GM18511 (cell line): ENCODE measurements around the gene CEPT1.

Source experiments
- ATAC-seq: cut with Tn5 transposase; IDR thresholded peaks from one replicate; pipeline ENCODE4 v1.9.1; 2021; ENCODE audit warnings: mild to moderate bottlenecking, moderate library complexity; ENCODE audit not compliant: unreplicated experiment

CEPT1 gene

DNA sequence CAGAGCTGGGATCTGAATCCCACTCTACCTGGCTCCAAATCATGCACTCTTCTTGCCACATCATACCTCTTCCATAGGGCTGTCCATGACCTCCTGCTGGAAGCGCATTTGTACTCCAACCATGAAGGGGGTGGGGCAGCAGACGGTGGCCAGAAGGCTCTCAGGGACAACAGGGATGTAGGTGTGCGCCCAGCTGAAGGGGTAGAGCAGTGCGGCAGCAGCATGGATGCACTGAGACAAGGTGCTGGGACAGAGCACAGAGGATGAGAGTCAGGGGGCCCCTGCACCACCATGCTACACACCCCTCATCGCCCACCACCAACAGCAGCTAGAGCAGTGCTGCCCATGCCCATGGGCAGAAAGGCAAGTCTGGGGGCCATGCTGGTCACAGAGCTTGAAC is 52.1 kb downstream of the CEPT1 start:
- ATAC-seq = no peak

DNA sequence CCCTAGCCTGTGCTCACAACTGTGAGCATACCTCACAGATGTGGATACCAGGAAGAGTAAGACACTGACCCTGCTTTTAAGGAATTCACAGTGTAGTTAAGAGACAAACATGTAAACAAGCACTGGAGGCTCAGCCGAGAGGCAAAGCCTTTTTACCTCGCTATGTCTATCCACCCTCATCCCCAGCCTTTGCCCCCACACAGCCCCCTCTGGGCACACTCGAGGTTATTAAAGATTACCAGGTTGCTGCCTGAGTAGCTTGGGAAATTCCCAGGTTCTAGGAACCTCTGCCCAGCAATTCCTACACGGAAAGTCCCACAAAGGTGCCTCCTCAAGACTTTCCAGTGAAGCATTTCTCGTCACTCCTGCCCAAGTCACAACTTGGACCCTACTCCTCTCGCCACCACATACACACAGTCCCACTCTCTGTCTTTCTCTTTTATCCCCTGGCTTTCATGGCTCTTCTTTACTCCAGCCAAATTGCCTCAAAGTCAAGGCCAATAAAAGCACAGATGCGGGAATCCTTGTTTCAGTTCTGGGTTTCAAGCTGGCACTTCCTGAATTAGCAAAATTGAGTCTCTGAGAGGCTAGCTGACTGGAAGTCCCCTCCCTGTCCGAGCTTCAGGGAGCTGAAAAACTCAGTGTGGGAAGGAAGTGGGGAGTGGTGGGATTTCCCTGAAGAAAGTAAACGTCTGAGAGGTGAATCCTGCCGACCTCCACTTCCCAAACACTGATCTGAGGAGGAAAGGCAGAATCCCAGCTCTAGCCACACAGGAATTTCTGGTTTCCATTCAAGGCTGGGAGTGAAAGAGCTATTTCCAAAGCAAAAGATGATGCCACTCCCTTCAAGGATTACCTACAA is 52.9 kb downstream of the CEPT1 start:
- no peak for ATAC-seq

DNA sequence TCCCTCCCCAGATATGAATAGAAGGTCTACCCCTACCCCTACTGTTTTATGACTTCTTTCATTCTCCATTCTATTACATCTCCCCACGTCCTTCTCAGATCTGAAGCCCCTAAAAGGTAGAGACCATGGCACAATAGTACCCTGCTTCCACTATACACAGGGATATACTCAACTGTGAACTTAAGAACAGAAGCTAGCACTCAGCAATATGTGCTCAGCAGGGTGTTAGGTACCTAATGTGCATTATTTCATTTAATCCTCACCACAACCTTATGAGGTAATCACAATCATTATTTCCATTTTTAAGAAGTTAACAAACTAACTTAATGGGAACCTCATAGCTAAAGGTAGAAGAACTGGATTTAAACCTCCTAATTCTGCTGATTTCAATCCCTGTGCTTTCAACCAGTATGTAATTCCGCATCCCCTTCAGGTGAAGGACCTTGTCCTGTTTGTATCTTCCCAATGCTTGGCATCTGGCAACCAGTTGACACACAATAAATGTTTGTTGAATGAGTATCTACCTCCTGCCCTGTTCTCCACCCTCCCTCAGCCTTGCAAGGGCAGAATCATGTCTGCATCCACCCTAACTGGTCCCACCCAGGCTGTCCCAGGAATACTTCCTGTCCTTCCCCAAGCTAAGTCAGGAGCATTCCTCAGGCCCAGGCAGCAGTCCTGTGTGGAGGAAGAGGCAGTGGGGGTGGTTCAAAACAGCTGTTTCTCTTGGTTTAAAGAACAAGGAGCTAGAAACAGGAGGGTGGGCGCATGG is 53.9 kb downstream of the CEPT1 start:
- no peak for ATAC-seq

DNA sequence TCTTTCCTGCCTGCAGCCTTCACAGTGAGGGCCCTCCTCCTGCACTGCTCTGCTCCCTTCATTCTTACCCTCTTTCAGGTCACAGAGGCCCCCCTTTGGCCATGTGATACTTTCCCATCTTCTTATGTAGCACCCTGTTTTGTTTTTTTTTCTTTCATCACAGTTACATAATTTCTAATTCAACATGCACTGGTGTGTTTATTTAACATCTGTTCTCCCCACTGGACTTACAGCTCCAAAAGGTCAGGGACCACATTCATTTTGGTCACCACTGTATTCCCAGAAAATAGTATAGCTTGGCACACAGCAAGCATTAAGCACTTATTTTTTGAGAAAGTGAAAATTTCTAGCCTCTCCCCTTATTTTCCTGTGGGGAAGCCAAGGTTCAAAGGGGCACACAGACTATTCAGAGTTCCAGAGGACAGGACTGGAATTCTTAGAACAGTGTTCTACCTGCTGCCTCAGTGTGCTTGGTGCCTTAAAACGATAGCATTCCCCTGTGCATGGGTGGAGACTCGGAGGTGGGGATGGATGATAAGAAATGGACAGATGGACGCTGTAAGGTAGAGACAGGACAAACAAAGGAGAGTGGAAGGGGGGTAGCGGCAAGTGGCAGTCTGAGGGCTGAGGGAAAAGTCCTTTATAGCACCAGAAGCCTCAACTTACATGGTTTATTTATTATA is 55.1 kb downstream of the CEPT1 start:
- ATAC-seq = no peak

DNA sequence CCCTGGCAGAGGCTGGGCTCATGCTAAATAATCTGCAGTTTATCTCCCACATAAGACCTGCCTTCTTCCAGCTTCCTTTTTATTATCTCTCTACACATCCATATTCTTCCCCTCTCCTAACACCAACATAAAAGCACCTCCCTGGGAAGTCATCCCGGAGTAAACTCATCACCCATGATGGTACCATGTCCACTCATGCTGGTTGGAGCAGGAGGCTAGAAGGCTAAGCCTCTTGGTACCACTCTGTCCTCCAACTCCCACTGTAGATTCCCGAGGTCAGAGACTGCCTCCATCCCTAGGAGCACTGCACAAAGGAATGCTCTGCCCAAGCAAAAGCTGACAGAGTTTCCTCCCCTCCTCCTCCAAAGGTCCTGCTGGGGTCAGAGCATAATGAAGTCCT is 56.2 kb downstream of the CEPT1 start:
- no peak for ATAC-seq

DNA sequence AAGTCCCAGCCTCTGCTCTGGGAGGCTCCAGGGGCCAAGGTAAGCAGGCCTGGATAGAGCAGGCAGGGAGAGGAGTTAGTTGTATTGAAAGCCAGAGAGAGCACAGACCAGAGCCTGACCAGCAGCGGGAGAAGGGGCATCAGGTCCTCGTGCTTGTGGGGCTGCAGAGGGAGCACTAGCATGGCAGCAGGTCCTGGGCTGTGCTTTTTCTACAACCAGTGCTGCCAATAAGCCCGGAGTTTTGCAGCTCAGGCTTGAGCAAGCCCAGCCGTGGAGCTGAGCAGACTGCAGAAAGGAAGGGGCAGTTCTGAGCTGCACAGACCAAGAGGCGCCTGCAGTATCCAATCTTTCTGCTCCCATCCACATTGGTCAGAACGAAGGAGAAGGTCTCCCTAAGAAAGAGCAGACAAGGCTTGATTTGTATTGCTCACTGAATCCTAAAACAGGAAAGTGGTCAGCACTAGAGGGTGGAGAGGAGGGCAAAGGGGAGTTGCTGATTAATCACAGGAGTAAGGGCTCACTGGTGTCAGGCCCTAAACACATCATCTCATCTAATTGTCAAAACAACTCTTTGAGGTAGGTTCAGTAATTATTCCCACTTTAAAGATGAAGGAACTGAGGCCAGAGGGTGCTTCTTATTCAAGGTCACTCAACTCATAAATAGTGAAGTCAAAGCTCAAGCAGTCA is 57.7 kb downstream of the CEPT1 start:
- peak; percentile 61 for ATAC-seq

DNA sequence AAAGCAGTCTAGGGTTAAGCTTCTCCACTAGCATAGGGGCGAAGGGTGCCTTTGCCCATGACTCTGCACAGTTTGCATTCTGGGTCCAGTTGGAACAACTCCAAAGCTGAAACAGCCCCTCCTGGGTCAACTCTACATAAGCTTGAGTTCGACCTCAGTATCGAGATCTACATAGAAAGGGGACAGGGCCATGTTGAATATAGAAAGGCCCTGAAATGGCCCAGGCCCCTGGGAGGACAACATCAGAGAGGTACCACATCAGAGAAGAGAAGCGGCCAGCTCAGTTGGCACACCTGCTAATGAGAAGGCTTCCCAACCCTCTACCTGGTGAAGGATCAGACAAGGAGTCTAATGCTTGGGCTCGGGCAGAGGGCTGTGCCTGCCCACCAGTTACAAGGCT is 58.8 kb downstream of the CEPT1 start:
- no peak for ATAC-seq

DNA sequence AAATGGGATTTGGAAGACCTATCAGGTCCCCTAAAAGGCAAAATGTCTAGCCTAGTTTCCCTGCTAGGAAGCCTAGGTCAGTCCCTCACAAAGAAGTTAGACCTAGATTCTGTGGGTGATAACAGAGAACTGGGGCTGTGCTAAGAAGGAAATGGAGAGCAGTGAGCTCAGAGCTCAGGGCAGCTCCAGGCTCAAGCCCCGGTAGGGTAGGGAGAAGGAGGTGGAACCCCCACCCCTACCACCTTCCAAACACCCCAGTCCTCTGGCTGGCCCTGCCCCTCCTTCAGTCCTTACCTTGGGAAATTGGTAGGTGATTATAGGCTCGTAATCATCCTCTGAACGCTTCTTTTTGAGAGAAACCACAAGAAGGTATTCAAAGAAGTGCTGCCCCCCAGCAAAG is 59.3 kb downstream of the CEPT1 start:
- ATAC-seq = no peak

DNA sequence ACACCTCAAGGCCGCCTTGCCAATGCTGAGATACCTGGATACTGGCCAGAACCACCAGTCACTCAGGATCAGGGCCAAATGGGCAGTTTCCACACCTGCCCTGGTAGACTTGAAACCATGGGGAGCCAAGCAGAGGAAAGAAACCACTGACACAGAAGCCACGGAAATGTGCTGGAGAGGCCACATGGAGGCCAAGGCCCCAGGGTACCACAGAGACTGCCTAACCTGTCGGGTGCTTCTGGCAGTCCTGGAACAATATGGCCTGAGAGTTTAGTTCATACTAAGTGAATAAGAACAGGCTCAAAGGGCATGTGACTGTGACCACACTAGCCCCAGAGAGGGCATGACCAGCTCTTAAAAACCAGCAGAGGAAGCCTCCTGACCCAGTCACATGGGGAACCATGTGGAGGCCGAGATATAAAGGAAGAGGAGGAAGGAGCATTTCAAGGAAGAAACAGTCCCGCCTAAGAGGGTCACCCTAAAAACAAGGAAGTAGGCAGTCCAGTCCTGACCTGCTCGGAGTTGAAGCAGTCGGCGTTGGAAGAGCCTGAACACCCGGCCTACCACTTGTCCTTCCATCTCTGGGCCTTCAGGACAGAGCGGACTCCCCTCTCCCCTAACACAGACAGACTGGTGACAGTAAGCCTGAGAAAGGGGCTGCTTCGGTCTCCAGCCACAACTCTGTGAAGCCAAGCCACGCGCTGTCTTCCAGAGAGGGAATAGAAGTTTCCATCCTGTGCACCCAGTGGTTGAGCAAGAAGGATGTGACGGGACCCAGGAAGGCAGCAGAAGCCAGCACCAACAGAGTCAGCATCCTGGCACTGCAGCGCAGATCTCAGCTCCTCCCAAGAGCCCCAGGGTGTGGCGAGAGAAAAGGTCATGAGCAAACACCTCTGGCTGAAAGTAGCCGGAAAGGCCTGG is 60.1 kb downstream of the CEPT1 start, which contains the start of gene DENND2D:
Gene DENND2D, minus strand, starts transcription at position 766 of the 921 bp plus-strand sequence. Its CDS starts 187 bp downstream, at position 579.
- no peak for ATAC-seq

DNA sequence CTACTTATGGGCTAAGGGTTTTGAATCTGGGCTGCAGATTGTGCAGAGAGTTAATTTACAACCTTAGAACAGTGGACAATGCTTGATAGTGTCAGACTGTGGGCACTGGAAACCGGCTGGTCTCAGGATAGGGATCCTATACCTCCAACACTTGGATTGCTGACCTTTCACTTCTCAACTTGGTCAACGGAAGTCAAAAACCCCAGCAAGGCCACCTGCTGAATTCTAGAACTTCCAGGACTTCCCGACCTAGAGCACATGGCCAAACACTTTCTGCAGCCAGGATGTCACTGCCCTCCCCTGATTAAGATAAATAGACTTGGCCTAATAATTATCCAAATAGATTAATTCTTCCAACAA is 60.8 kb downstream of the CEPT1 start:
- no peak for ATAC-seq

DNA sequence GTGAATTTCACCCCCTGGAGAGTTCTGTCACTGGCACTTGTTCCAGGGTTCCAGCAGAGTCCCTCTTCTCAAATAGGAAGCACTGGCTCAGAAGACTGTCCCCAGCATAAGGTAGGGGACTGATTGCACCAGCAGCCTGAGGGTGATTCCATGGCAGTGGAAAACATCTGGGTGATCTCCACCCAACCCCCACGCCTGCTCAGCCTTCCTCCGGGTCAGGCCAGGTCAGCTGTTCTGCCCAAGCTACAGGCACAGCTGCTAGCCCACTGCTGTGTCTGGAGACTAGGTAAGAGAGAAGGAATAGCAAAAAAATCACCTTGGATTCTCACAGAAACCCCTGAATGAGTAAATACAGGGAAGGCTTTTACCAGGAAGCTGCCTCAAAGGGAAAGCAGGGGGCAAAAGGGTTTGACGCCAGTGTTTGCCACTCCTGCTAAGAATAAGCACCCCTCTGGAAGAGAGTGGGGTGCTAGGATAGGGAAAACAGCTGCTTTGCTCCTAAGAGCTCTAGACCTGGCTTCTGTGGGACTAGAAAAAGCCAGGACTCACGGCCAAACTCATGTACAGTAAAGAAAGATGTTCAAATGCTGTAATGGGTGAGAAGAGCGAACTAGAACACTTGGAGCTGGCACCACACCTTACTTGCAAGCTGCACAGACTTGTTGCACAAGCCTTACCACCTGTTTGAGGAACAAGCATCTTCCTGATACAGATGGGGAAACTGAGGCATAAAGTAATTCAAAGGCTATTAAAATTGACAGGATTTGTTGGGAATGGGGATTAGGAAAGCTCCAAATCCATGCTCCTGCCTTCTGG is 61.5 kb downstream of the CEPT1 start:
- no peak for ATAC-seq

DNA sequence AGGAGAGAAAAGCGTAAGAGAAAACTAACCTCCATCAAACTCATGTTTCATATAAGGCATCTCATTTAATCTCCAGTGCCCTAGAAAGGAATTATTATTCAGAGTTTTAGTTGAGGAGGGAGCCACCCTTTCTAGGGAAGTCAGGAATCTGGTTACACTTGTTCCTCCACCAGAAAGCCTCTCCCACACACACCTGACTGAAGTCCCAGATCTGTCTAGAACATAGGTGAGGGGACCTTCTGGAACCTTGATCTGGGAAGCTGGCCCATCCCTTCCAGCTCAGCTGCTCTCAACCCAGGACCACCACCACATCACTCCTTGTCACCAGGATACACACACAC is 62.3 kb downstream of the CEPT1 start:
- ATAC-seq = no peak

DNA sequence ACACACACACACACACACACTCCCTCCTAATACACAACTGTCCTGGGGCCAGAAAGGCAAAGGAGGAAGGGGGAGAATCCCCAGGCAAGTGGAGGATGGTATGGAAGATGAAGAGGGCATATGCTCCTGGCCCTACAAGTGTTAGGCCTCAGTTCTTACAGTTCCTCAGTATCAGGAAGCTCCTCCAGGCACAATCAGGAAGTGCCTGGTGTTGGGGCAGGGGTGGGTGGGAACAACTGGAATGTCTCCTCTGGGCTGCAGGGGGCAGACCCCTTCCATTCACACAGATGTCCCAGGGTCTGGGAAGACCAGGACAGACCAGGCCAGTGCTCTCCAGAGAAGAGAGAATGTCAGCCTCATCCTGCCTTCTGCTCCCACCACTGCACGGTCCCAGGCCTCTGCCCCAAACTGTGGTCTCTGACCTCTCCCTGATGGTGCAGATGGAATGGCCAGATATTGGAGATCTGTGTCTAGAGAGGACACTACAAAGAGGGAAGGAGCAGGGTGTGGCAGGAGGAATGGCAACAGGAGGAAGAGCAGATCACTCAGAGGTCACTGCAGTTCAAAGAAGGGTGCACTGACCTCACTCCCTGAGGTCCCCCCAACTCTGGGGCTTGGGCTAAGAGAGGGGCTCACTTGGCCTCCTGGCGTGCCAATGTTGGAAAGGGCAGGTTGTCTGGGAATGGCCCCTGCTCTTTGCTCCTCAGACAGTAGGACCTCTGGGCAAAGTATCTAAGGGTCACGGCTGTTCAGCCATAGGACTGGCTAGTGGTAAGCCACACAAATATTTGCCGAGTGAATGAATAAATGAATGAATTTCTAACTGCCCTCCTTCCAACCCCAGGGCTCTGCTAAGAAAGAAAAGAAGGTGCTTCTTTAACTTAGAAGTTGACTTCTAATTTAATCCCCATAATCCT is 62.9 kb downstream of the CEPT1 start:
- no peak for ATAC-seq

DNA sequence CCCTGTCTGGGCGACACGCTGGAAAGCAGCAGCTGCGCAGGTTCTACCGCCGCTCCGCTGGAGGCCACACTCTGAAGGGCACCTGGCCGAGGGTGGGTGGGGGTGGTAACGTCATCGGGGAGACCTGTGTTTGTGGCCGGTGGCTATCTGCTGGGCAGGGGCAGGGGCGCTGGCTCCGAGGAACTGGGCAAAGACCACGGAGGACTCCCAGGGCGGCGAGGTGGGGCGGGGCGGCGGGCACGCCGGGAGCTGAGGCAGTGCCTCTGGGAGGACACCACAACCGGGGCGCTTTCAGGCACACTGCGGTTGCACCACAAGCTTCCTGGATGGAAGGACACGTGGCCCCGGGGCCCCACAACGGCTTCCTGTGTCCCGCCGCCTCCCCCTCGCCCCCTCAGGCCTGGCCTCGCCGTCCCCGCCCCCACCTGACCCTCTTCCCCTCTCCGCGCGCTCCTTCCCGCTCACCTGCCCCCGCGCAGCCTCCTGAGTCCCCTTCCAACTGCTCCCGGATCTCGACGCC is 63.7 kb downstream of the CEPT1 start:
- peak; percentile 64 for ATAC-seq

DNA sequence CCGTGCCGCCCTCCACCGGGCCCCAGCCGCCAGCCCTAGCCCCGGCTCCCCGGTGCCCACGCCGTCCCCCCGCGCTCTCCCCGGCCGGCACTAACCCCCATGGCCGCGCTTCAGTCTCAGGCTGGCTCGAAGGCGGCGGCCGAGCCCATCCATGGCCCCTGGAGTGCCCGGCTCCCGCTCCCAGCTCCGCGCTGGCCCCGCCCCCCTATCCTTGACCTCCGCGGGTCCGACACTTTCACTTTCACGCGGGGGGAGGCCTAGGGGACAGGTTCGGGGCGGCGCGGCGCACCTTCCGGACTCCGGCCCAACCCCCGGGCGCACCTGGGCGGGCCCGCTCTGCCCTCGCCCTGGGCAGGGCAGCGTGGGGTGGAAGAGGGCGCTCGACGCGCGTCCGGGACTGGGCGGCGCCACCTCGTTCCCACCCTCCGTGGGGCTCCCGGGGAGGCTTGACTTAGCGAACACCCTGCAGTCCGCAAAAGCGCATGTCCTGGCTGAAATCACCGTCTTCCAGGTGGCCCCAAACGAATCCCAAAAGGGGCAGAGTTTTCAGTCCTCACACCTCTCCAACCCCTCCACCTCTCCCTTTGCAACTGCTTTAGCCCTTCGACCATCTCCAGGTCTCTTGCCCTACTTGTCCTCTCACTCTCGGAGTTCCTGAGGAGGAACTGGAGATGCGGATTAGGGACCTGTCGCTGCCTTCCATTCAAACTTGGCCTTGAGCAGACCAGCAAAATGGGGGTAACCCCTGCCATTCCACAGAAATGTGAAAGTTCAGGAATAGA is 64.4 kb downstream of the CEPT1 start:
- peak; percentile 73 for ATAC-seq

DNA sequence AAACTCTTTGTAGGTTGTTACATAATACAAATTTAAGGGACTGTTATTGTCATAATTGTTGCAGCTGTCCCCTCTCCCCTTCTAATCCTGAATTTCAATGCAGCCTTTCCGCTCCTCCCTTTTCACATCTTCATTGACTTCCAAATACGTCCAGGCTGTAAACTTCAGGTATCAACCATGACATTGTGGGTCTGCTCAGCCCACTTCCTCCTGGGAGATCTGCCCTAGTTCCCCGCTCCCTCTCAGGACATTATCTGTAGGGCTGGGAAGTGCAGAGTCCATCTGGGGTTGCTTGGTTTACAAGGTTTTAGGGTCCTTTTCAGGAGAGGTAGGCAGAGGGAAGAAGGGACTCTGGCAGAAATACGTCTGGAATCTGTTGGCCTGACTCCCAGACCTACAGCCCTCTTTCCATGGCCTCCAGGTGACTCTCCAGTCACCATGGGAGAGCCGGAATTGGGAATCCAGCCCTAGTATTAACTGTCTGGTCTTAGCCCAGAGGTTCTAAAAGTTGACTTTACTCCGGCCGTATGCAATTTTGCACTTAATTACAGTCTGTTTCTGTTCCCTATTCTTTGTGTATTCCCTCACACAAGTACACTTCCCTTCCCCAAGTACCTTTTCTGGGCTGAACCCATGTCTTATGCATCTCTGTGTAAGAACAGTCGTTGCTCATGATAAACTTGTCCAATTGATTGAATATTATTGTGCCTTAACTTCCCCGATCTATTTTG is 65.1 kb downstream of the CEPT1 start:
- ATAC-seq = no peak

DNA sequence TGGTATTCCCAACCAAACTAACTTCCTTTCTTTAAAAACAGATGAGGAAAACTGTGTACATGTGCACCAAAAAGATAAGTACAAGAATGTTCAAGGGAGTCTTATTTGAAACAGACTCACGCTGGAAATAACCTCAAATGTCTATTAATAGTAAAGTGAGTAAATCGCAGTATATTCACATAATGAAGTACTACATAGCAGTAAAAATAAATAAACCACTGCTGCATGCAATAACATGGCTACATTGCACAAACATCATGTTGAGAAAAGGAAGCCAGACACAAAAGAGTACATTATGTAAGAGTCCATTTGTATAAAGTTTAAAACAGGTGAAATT is 65.7 kb downstream of the CEPT1 start:
- ATAC-seq = no peak
